Panc1 (cell line): ENCODE data around the gene MYH7. TPM values are rescaled to one million over a fixed set of nuclear protein-coding genes. Genes with fewer than 3 reads are reported as not detected.

ENCODE experiments used
- ATAC-seq: fragments of 200-7000 bp; cut with Tn5 transposase; 2 replicates; pipeline ENCODE4 v1.9.1; 2020; ENCODE audit warnings: mild to moderate bottlenecking, moderate library complexity
- Bru-seq: library from RNA; stranded (reverse); fragments of 400-500 nt; gene quantifications from one replicate; lab custom pipeline; 2021; lab: Mats Ljungman, UMichigan
- BruChase-seq, 2 experiments: library from RNA; stranded (reverse); fragments of 400-500 nt; gene quantifications; one replicate each; lab custom pipeline; 2021; lab: Mats Ljungman, UMichigan
- BruUV-seq: library from RNA; stranded (reverse); fragments of 400-500 nt; replicated peaks from 2 replicates; lab custom pipeline; 2021; lab: Mats Ljungman, UMichigan
- CTCF ChIA-PET: fragments of 300-600 bp; sonication (Branson Sonifier 250); formaldehyde crosslinking; loops from one replicate; lab custom pipeline; 2022; ENCODE audit warnings: antibody characterized with exemption; lab: Charles Lee
- POLR2A ChIA-PET: fragments of 300-600 bp; sonication (Branson Sonifier 250); formaldehyde crosslinking; loops from one replicate; lab custom pipeline; 2022; ENCODE audit warnings: antibody characterized with exemption; lab: Charles Lee
- DNase-seq: peaks from one replicate; pipeline ENCODE4 v3.0.0-alpha.2; 2010; ENCODE audit warnings: low read depth, low spot score
- H3K27ac ChIP-seq: 2 replicates; pipeline ENCODE4 v1.5.1; 2011; ENCODE audit warnings: mild to moderate bottlenecking, low read length, inconsistent platforms
- H3K27me3 ChIP-seq: fragments of 200-500 bp; sonication (Bioruptor generic); 2 replicates; pipeline ENCODE4 v1.6.0; 2014; ENCODE audit warnings: low read length, inconsistent platforms; ENCODE audit not compliant: control insufficient read depth, insufficient read depth
- H3K36me3 ChIP-seq: fragments of 200-500 bp; sonication (Bioruptor generic); 2 replicates; pipeline ENCODE4 v1.5.1; 2014; ENCODE audit warnings: inconsistent platforms, mild to moderate bottlenecking, low read length, moderate library complexity; ENCODE audit not compliant: control insufficient read depth, insufficient read depth
- H3K4me1 ChIP-seq: 2 replicates; pipeline ENCODE4 v1.5.1; 2011; ENCODE audit warnings: inconsistent platforms, mild to moderate bottlenecking, low read length, moderate library complexity; ENCODE audit not compliant: control insufficient read depth, insufficient read depth
- H3K4me3 ChIP-seq, 2 experiments: 2 replicates each; pipeline ENCODE4 v1.5.1; 2011 to 2012; ENCODE audit warnings: low read depth in 2 of 2, low read length in 2 of 2, mild to moderate bottlenecking in 2 of 2, inconsistent platforms in 1 of 2, moderate library complexity in 1 of 2
- H3K9me3 ChIP-seq: fragments of 200-500 bp; sonication (Bioruptor generic); 2 replicates; pipeline ENCODE4 v1.5.1; 2014; ENCODE audit warnings: low read depth, mild to moderate bottlenecking, inconsistent platforms, low read length, moderate library complexity; ENCODE audit not compliant: control insufficient read depth, insufficient read depth
- POLR2AphosphoS5 ChIP-seq: IDR thresholded peaks from 2 replicates; pipeline ENCODE4 v1.6.1; 2012; ENCODE audit warnings: mild to moderate bottlenecking, low read depth, low read length, moderate library complexity
- REST ChIP-seq, 2 experiments: IDR thresholded peaks; 2 replicates each; pipeline ENCODE4 v1.6.1; 2011 to 2012; ENCODE audit warnings: low read depth in 2 of 2, control low read depth in 1 of 2, low read length in 1 of 2, mild to moderate bottlenecking in 1 of 2, moderate library complexity in 1 of 2; ENCODE audit not compliant: insufficient read depth in 1 of 2
- SIN3A ChIP-seq: IDR thresholded peaks from 2 replicates; pipeline ENCODE4 v1.6.1; 2012; ENCODE audit warnings: low read depth, mild to moderate bottlenecking, low read length, moderate library complexity, borderline replicate concordance; ENCODE audit not compliant: insufficient read depth
- TCF7L2 ChIP-seq: IDR thresholded peaks from 2 replicates; pipeline ENCODE4 v1.6.1; 2011; ENCODE audit warnings: mild to moderate bottlenecking, low read depth, low read length, inconsistent platforms
- in situ Hi-C: cut with HindIII; loops from 2 replicates; pipeline ENCODE4 v1.10.0; 2016; ENCODE audit warnings: low sequenced_read_pairs, low pct_unique_long_range_greater_than_20kb
- intact Hi-C: fragments of 100-400 bp; cut with micrococcal nuclease; formaldehyde crosslinking; loops from one replicate; pipeline ENCODE4 v1.10.0; 2022; ENCODE audit not compliant: unreplicated experiment
- long read RNA-seq: library from polyadenylated mRNA; unstranded; transcript quantifications from one replicate; pipeline ENCODE4 v2.0.0, GENCODE V29; 2021; ENCODE audit not compliant: unreplicated experiment
- polyA plus RNA-seq: library from polyadenylated mRNA; unstranded; fragments of >200 nt; gene quantifications from one replicate; pipeline ENCODE4 v1.2.1, GENCODE V29; 2012; ENCODE audit warnings: missing spikeins; ENCODE audit not compliant: insufficient read length
- total RNA-seq: library from RNA; stranded (reverse); gene quantifications from one replicate; pipeline ENCODE4 v1.2.1, GENCODE V29; 2021; ENCODE audit not compliant: unreplicated experiment
- TF ChIP-seq, protein P1 (sequence below): fragments of 450-650 bp; IDR thresholded peaks from 2 replicates; pipeline ENCODE4 v1.5.1; 2017; ENCODE audit warnings: mild to moderate bottlenecking

The MYH7 gene
- not detected for total RNA-seq
- not detected for polyA plus RNA-seq
- not detected for Bru-seq, nascent RNA
- not detected for BruChase-seq, experiment 1, labeled RNA remaining after a 2-hour chase
- BruChase-seq, experiment 2, labeled RNA remaining after a 6-hour chase = not detected
- long read RNA-seq = 0 reads

- in situ Hi-C loops = no loop called here
- DNase-seq (no peak), ATAC-seq (no peak)
- no TSS peak for BruUV-seq
- no peaks in the 10 kb centered on the region for H3K36me3 ChIP-seq
- ChIA-PET CTCF (interaction anchor here (0.7 kb wide), 1 partner anchor 887 kb away, joined by 5 read pairs; no protein-coding TSS in a partner anchor), POLR2A (interaction anchor here (0.6 kb wide), 1 partner anchor 488 kb away, joined by 5 read pairs; no protein-coding TSS in a partner anchor)
- intact Hi-C loops = no loop called here
- no peak within 1 kb of the TSS for H3K4me3 ChIP-seq
- TF ChIP-seq TCF7L2 (no peak), POLR2AphosphoS5 (no peak), SIN3A (no peak), REST (IDR thresholded peaks at IDR 0.05; ENCODE audit: insufficient read depth in 1 of 2, low read depth in 2 of 2, low read length in 1 of 2) (no peak)
- TF ChIP-seq, protein P1, sequence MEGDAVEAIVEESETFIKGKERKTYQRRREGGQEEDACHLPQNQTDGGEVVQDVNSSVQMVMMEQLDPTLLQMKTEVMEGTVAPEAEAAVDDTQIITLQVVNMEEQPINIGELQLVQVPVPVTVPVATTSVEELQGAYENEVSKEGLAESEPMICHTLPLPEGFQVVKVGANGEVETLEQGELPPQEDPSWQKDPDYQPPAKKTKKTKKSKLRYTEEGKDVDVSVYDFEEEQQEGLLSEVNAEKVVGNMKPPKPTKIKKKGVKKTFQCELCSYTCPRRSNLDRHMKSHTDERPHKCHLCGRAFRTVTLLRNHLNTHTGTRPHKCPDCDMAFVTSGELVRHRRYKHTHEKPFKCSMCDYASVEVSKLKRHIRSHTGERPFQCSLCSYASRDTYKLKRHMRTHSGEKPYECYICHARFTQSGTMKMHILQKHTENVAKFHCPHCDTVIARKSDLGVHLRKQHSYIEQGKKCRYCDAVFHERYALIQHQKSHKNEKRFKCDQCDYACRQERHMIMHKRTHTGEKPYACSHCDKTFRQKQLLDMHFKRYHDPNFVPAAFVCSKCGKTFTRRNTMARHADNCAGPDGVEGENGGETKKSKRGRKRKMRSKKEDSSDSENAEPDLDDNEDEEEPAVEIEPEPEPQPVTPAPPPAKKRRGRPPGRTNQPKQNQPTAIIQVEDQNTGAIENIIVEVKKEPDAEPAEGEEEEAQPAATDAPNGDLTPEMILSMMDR = no peak
- H3K27me3 ChIP-seq = no peaks in the 10 kb centered on the region; the same call in 1 of the 2 replicates
- no peaks in the 10 kb centered on the region for H3K4me1 ChIP-seq
- no peaks in the 10 kb centered on the region for H3K9me3 ChIP-seq
- H3K27ac ChIP-seq = no peak within 1 kb of the TSS
Measured at GRCh38 chr14:23435543-23436326, at the start of gene MYH7. TSS of gene MYH7 (minus strand) at chr14:23435660. CDS start at chr14:23433732, 1,928 bp downstream.

GRCh38 chr14:23483236-23483854 lies 47.9 kb upstream of the MYH7 start:
- in situ Hi-C loops (no loop called here), intact Hi-C loops (no loop called here)
- no peaks in the 10 kb centered on the region for H3K9me3 ChIP-seq
- H3K27ac ChIP-seq = no peak overlapping the region
- no peaks in the 10 kb centered on the region for H3K4me1 ChIP-seq
- no peak for DNase-seq
- no peaks in the 10 kb centered on the region for H3K27me3 ChIP-seq
- ChIA-PET POLR2A (no interaction called here), CTCF (no interaction called here)
- no TSS peak for BruUV-seq
- ATAC-seq = peak; percentile 88
- H3K36me3 ChIP-seq = peaks cover 5% of the 10 kb centered on the region
- TF ChIP-seq, protein P1 = peak; percentile 67
- no peak for TF ChIP-seq REST (IDR thresholded peaks at IDR 0.05; ENCODE audit: insufficient read depth in 1 of 2, low read depth in 2 of 2, low read length in 1 of 2)
- no peak overlapping the region for H3K4me3 ChIP-seq
